22Rv1 (cell line): Measurements from ENCODE around the gene ZNF410.
A peak's percentile ranks its signal among the peaks of the same experiment; 100 is the strongest.

Experiments
- H3K27ac ChIP-seq: fragments of 450-650 bp; 2 replicates; pipeline ENCODE4 v1.5.1; 2017
- ZFX ChIP-seq: fragments of 450-650 bp; IDR thresholded peaks from 2 replicates; pipeline ENCODE4 v1.6.1; 2017; ENCODE audit warnings: antibody characterized with exemption, borderline replicate concordance
- TF ChIP-seq, protein P1 (sequence below): fragments of 450-650 bp; IDR thresholded peaks from 2 replicates; pipeline ENCODE4 v1.5.1; 2017; ENCODE audit warnings: mild to moderate bottlenecking

ZNF410 gene

DNA sequence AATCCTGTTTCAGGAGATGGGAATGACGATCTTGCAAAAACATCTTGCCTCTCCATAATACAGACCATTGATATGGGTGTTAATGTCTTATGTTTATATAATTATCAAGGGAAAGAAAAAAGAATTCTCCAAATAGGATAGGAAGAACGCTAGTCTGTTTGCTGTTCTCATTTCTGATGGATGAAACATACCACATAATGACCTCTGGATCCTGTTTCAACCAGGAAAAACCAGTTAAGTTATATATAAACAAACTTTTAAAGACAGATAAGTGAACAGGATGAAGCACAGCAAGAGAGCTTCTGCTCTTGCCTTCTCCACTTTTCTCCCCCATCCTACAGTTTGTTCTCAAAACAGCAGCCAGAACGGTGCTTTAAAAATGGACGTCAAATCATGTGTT is 91.2 kb downstream of the ZNF410 start:
- peak overlapping the region; percentile 66 for H3K27ac ChIP-seq
- TF ChIP-seq ZFX: no peak
- TF ChIP-seq, protein P1, sequence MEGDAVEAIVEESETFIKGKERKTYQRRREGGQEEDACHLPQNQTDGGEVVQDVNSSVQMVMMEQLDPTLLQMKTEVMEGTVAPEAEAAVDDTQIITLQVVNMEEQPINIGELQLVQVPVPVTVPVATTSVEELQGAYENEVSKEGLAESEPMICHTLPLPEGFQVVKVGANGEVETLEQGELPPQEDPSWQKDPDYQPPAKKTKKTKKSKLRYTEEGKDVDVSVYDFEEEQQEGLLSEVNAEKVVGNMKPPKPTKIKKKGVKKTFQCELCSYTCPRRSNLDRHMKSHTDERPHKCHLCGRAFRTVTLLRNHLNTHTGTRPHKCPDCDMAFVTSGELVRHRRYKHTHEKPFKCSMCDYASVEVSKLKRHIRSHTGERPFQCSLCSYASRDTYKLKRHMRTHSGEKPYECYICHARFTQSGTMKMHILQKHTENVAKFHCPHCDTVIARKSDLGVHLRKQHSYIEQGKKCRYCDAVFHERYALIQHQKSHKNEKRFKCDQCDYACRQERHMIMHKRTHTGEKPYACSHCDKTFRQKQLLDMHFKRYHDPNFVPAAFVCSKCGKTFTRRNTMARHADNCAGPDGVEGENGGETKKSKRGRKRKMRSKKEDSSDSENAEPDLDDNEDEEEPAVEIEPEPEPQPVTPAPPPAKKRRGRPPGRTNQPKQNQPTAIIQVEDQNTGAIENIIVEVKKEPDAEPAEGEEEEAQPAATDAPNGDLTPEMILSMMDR: no peak
